Measurements from ENCODE around the gene HOXA9. TPM values are rescaled to one million over a fixed set of nuclear protein-coding genes. Genes with fewer than 3 reads are reported as not detected.

The HOXA9 gene
- total RNA-seq = not detected

DNA sequence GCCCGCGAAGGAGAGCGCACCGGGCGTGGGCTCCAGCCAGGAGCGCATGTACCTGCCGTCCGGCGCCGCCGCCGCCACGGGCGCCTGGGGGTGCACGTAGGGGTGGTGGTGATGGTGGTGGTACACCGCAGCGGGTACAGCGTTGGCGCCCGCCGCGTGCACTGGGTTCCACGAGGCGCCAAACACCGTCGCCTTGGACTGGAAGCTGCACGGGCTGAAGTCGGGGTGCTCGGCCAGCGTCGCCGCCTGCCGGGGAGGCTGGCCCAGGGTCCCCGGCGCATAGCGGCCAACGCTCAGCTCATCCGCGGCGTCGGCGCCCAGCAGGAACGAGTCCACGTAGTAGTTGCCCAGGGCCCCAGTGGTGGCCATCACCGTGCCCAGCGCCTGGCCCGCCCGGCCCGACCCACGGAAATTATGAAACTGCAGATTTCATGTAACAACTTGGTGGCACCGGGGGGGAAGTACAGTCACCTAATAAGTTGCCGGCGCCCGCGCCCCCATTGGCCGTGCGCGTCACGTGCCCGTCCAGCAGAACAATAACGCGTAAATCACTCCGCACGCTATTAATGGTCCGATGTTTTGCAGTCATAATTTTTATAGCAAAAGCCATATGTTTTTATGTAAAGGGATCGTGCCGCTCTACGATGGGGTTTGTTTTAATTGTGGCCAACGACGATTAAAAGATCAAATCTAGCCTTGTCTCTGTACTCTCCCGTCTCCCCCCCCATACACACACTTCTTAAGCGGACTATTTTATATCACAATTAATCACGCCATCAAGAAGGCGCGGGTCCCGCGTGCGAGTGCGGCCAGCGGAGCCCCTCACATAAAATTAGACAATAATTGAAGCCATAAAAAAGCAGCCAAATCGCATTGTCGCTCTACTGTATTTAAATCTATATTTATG is at the start of gene HOXA9:
Gene HOXA9 (minus strand): TSS at position 449 of the 907 bp plus-strand sequence. CDS start 80 bp downstream, at position 369.
- DNase-seq = no peak

DNA sequence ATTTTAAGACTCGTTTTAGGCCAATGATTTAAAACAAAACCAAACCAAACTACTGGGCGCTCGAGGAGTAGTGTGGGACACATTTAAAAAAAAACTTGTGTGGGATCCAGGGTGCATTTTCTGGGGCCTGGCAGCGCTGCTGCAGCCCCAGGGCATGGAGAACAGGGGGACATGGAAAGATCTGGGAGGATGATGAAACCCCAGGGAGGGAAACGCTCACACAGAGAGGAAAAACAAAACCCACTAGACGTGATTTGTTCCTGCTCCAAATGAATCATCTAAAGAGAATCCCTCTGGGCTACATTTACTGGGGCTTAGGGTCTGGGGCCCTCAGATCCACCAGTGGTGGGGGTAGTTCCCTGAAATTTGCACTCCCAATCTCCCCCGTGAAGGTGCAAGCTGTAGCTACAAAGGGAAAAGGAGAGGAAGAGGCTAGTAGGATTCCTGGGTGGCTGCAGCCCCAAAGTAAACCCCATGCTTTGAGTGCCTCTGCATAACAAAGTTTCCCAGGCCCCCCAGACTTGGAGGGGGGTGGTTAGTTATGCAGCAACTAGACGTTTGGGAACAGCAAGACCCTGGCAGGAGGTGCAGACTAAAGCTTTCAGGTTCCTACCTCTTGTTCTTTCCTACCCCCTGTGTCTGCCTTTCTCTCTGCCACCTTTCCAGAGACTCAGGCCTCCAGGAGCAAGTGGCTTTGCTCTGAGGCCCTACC is 49.1 kb upstream of the HOXA9 start:
- DNase-seq = no peak

DNA sequence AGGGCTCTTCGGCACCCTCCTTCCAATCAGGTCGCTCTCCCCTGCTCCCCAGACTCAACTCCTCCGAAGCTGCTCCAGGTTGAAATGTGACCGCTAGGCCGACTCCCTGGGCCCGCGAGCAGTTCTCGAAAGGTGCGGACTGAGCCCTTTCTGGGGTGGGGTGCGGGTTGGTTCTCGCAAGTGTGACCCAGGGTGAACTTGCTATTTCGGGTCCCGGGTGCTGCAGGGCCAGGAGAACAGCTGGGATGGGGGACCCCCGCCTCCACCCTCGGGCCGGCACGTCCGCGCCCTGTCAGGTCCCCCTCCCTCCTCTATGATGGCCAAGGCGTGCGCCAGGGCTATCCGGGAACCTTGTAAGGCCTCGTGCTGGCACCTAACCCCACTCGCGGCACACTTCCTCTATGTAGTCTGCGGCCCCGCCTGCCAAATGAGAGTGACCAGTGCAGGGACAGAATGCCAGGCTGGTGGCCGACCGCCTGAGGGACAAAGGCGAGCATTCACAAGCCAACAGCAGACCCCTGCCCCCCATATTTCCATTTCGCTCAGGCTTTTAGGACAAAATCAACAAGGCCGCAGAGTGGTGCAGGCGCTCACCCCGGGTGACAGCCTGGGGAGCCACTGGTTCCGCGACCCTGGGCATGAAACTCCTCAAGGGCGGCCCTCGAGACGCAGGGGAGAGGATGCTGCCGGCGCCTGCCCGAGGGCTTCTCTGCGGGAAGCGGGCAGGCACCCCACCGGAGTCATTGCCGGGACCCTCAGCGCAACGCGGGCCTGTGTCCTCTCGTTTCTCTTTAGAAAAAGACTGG is 48.3 kb upstream of the HOXA9 start:
- no peak for DNase-seq

DNA sequence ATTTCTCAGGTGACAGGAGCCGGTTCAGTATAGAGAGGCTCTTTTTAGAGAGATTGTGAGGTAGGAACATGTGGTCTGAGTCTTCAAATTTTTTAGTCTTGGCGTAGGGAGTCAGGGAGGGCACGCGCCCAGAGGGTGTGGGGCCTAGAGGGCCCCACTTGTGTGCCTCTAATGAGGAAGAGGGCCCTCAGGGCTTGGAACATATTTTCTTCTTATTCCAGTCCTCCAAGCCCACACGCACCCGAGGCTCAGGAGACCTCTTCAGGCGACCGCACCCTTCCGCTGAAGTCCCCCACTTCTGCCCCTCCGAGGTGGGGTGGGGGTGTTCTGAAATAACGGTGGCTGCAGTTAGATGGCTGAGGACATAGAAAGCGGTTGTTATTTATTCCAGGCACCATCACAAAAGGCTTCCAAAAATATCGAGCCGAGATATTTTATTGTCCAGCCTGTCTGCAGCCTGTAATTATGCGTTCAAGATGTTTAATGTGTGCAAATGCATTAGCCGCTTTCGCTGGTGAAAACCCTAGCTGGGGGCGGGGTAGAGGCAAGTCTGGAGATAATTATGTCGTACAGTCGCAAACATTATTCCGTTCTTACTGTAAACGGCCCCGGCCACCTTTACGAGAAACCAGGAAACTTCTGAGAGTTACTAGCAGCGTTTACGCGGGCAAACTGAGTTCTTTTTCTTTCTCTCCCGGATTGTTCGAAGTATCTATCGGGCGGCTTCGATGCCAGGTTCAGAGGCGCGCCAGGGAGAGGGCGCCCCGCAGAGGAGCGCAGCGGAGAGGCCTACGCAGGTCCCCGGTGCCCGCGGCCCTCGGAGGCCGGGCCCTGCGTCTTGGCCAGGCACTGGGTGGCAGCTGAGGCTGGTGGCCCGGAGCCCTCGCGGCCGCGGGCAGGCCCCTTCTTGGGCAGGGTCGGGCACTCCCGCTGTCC is 47.4 kb upstream of the HOXA9 start:
- peak; percentile 22 for DNase-seq

DNA sequence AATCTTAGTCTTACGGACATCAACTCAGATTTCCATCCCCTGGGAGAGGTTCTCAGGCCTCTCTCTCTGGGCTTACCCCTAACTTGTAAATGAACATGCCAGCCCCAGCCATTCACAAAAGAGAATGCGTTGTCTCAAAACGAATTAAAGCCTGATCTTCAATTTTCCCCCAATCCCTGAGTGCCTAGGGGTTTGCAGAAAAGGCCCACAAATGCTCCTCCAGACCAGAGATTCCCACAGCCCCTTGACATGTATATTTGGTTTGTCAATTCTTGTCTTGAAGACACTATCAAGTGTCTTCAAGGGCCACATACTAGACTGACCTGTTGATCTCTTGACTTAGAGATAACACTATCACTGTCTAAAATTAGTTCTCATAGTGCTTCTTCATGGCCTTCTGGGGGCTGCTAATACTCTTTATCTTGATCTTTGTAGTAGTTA is 46.4 kb upstream of the HOXA9 start:
- DNase-seq = no peak

DNA sequence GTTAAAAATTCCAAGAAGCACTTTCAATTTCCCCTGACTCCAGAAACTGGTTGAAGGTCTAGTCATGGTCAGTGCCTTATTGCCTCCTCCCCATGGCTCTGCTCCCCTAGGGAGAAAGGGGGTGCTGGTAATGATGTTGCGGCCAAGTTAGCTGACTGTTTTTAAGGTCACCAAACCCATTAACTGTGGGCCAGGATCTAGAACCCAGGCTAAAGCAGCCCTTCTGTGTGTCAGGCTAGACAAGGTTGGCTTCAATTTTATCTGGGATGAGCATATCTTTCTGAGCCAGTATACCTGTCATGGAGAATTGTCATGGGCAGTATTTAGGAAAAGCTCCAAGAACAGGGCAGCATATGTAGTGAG is 45.7 kb upstream of the HOXA9 start:
- DNase-seq = no peak

DNA sequence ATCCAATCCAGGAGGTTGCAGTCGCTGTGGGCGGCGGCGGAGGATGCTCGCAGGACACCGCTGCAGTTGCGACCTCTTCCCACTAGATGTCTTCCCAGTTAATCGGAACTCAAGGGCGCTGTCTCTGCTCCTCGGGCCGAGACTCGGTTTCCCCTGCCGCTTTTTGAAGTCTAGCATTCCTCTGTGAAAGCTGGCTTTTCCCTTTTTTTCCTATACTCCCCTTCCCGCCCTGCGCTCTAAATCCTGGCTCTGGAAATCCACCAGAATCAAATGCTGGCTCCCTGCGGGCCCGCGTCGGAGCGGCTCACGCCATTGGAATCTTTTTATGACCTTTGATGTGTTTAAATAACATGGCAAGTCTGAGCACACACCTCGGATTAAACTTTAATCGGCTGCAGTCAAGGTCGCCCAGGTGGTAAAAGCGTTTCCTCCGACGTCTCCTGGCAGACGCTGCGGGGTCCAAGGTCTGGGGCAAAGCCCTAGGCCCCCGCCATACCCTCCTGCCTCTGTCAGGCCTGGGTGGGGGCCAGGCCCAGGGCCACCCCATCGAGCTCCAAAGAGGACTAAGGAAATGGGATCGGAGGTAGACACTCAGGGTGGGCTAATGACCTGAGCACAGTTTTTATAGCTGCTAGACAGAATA is 45.2 kb upstream of the HOXA9 start:
- peak; percentile 65 for DNase-seq

DNA sequence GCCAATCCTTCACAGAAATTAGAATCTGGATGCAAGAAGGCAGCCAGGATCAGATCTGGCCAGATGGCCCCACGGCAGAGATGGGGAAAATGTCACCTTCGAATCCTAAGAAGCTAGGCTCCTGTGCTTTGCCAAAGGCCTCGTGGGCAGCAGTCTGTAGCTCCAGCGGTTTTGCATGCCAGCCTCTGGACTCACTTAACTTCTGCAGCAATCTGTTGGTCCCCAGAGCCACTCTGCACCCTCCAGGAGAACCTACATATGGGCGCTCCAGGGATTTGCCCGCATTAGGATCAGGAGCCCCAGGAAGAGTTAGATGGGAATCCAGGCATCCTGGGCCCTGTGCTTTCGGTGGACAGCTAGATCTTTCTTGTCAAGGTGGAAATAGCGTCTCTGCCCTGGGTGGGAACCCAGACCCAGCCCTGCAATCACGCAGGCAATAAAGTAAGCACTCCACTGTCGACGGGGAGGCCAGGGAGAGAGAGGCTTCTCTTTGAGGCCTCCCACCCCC is 44.6 kb upstream of the HOXA9 start:
- no peak for DNase-seq

DNA sequence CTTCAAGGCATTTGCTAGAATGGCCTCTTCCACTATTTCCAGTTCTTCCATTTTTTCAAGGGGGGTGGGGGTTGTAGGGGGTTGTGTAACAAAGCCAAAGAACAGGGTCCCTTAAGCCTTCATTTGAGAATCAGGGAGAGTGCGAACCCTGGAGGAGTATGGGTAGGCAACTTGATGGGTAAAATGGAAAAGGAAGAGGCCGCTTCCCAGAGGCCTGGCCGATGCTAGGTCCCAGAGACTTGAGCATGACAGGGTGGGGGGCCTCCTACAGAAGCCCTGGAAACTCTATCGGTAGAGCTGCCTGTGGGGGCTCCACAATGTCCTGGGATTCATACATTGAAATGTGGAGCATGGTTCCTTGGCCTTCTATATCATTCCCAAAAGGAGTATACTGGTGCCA is 43.7 kb upstream of the HOXA9 start:
- DNase-seq = no peak

DNA sequence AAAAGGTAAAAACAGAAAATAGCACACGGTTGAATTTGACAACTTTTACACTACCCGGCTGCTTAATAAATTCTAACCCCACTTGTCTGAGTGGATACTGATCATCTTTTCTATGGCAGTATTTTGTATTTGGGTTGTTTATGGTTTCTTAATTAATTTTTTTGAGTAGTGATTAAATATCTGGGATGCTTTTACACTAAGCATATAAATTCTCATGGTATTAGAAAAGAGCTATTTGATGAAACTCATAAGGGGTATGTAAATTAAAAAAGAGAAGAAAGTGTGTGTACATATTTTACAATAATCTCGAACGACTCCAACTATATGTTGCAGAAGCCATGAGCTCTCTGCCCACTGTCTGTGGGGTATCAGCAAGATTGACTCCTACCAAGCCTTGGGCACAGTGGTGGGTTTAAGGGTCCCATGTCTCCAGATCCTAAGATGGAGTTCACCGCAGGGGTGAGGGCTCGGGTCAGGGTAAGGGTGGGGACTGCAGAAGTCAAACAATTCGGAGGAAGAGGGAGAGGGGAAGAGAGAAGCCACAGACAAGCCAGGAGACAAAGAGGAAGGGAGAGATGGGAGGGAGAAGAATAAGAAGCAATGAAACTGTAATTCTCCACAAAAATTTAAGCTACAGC is 42.1 kb upstream of the HOXA9 start:
- DNase-seq = no peak

DNA sequence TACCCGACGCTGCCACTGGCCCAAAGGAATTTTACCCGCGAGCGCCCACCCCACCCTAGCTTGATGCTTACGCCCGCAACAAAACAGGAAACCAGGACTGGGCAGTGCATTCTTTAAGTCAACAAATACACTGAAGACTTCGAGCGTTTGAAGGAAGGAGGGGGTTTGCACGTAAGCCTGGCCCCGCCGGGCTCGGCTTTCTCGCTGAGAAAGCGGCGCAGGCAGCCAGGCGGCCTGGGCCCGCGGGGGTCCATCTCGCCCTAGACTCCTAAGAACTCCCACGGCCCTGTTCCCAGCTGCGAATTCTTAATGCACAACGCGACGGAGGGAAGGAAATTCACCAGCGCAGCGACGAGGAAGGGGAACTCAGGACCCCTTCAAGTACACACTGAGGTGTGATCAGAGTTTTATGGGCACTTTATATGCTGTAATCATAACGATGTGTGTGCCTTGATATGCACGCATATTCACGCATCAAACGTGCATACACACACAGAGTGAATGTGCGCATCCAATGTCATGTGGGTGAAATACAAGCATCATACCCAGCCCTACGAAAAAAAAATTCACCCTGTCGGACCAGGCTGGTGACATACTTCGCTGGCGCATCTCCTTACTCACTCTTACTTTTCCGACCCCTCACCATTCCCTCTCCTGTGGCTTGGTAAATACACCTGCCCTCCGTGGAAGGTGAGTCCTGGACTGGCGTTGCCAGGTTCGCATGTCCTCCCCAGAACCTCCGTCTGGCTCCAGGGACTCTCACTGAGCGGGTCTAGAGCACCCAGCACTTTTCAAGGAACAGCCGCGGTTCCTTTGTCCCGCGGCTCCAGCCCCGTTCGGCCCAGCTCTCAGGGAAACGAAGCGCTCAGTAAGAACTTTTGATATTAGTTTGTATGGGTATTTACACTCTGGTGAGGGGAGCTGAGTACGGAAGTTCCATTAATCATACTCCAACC is 40.3 kb upstream of the HOXA9 start:
- no peak for DNase-seq

DNA sequence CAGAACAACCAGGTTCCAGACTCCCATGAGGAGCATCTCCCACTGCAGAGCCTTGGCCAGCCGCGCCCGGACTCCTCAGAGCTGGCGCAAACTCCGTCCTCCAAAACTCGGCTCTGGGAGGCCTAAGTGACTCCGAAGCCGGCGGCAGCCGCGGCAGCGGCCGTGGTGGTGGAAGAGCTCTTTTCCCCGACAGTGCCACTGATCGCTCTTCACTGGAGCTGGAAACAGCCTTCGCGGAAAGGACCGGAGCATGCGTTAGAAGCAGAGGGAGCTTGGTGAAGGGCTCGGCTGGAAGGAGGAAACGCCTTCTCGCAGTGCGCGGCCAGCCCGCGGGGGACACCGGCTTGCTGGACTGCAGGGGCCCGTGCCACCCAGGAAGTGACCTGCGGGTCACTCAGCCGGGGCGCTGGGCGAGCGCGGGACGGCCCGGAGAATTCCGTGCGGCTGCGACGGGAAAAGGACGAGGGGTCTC is 39.5 kb upstream of the HOXA9 start:
- DNase-seq = no peak

DNA sequence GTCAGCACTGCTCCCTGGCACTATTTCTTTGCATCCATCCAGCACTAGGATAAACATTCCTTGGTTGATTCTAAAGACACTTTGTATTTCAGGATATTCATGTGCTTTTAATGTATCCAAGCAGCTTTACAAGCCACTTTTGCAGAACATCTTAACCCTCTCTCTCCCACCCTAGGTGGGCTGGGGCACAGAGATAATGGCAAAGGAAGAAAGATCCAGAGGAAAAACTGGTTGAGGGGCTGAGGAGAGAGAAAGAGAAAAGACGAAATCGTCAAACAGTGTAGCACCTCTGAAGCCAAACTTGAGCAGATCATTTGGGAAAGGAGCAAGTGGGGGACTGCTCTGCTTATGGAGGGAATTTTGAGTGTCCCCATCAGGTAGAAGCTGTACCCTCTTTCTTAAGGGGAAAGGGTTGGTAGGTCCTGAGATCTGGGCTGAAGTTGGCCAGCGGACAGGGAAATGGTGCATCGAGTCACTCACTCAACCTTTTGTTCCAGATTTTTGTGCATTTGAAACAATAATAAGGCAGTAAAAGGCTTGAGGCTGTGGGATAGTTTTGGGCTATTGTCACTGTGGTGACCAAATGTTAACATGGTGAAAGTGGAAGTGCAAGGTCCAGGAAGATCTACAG is 38.7 kb upstream of the HOXA9 start:
- DNase-seq = no peak

DNA sequence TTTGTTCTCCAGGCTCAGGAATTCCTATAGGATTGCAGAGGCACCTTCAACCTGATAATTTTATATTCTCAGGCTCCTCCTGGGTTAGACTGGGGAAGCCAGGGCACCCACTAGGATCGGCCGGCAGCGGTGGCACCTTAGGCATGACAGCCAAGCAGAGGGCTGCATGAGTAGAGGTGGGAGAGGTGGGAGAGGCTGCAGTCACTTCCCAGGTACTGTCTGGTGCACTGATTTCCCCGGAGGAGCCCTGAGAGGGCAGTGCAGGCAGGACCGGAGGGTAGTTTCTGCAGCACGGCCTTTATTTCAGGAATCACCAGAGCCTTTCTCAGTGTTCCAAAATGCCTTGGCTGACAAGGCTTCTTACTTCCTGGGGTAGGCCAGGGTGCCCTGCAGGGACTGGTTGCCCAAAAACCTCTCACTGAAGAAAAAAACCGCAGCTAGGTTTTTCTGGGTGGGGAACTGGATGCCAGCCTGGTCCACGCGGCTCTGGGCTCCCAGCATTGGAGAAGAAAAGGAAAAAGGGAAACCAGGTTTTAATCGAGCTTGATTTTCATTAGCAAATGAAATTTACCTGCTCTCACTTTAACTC is 38.1 kb upstream of the HOXA9 start:
- DNase-seq = no peak

DNA sequence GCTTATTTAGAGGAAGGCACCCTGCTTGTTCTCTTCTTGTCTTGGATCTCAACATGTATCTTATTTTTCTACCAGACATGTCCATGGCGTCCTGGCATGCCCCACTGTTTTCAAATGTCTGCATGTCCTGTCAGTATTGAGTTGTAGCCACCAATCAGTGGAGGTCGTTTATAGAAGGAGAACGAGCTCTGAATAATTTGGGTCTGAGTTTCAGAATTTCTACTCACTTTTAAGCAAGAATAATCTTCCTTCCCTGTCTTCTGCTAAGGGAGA is 37.5 kb upstream of the HOXA9 start:
- DNase-seq = no peak

DNA sequence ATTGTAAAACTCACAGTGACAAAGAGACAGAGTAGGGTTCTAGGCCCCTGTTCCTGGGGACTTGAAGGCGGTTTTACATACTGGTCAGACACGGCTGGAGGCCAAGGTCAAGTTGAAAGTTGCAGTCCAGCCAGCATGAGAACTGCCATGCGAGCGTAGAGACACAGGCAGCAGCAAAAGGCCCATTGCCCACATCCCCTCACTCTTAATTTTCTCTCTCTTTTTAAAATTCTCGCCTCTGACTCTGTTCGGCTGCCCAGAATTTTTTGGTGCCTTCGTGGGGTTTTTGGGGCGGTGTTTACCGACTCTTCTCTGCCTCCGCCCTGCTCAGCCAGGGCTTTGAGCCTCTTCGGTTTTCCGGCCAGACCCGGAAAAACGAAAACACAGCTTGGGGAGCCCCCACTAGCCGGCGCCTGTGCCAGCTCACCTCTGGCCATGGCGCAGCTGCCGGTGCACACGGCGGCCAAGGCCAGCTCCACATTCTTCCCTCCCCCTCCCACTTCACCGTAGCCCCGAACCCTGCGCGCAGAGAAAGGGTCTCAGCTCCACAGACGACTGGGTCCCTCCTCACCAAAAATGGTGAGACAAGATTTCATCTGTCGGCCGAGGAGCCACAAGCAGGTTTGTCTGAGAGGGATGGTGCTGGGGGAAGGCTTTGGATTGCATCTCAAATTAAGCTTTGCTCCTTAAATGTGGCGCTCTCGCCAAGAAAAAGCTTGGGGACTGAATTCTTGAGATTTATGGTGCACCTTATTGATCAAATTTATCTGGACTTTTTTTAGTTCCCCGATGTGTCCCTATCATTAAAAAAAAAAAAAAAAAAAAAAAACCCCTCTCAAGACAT is 36.9 kb upstream of the HOXA9 start:
- no peak for DNase-seq

DNA sequence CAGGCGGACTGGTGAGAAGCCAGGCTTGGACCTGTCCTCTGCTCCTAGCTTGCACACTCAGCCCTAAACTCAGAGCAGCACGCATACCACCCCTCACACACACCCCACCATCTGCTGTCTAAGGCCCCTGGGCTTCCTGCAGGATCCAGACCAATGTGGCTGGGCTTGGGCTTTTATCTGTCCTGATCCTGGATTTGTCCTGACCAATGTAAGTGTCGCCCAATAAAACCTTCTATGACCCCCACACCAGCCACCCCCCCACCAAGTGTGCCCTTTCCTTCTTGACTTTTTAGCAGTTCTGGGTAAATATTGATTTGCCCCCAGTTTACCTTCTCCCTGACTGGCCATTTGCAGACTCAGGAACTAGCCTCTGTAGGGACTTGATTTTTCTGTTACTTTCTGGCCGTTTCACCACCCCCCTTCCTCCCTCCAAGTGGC is 36.3 kb upstream of the HOXA9 start:
- no peak for DNase-seq

Measured in tongue (tissue), 2 donors.